ENCODE results near the gene KIF5C.

DNA sequence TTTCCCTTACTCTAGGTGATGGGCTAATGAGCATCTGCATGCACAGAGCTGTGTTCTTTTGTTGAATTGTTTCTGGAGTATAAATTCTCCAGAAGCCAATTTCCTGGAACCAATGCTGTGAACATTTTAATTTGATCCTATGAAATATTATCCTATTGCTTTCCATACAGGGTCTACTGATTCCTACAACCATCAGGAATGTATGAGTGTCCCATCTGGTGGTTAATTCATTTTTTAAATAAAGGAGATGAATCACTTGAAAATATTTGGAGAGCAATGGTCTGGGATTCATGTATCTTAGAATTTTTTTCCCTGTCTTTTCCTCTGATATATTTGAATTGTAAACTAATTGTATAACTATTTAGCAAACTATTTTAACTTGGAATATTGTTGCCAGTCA lies 14.0 kb downstream of the KIF5C start:
- no peak for TF ChIP-seq POLR2A (IDR thresholded peaks at IDR 0.05)
- TF ChIP-seq, protein P1, sequence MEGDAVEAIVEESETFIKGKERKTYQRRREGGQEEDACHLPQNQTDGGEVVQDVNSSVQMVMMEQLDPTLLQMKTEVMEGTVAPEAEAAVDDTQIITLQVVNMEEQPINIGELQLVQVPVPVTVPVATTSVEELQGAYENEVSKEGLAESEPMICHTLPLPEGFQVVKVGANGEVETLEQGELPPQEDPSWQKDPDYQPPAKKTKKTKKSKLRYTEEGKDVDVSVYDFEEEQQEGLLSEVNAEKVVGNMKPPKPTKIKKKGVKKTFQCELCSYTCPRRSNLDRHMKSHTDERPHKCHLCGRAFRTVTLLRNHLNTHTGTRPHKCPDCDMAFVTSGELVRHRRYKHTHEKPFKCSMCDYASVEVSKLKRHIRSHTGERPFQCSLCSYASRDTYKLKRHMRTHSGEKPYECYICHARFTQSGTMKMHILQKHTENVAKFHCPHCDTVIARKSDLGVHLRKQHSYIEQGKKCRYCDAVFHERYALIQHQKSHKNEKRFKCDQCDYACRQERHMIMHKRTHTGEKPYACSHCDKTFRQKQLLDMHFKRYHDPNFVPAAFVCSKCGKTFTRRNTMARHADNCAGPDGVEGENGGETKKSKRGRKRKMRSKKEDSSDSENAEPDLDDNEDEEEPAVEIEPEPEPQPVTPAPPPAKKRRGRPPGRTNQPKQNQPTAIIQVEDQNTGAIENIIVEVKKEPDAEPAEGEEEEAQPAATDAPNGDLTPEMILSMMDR (IDR thresholded peaks at IDR 0.05), result no peak
